ENCODE data around the gene CARM1. TPM values are rescaled to one million over a fixed set of nuclear protein-coding genes. Genes with fewer than 3 reads are reported as not detected.
"Not testable (repeated sequence)": the region's sequence is repeated elsewhere in the genome, so short reads cannot be mapped to it uniquely, and the experiment has no call there.

The CARM1 gene
- total RNA-seq, 1 donor from 2014 or later, result 89.3 TPM

DNA sequence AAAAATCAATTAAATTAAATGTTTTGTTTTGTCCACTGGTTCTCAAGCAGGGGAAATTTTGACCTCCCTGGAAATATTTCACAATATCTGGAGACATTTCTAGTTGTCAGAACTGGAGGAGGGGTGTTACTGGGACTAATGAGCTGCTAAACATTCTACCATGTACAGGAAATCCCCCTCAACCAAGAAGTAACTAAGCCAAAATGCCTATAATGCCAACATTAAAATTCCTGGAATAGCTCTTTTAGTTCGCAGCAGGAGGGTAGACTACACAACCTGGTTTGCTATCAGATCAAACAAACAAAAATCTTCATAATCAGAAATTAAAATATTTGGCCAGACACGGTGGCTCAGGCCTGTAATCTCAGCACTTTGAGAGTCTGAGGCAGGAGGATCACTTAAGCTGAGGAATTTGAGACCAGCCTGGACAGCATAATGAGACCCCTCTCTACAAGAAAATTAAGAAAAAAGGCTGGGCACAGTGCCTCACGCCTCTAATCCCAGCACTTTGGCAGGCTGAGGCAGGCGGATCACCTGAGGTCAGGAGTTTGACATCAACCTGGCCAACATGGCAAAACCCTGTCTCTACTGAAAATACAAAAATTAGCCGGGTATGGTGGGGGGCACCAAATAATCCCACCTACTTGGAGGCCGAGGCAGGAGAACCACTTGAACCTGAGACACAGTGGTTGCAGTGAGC lies 75.8 kb downstream of the CARM1 start:
- no peaks in the 10 kb centered on the region for H3K9me3 Mint-ChIP-seq
- intact Hi-C loops (cut with micrococcal nuclease), result no loop called here
- H3K4me1 Mint-ChIP-seq (ENCODE audit: low read depth), result peaks cover 4% of the 10 kb centered on the region
- no peak for DNase-seq (ENCODE audit: low spot score)
- no peak overlapping the region for H3K27ac Mint-ChIP-seq
- no peak overlapping the region for H3K4me3 Mint-ChIP-seq (ENCODE audit: low read depth)
- H3K36me3 Mint-ChIP-seq (ENCODE audit: low read depth), result no peaks in the 10 kb centered on the region
- H3K27me3 Mint-ChIP-seq (ENCODE audit: low read depth), result no peaks in the 10 kb centered on the region

DNA sequence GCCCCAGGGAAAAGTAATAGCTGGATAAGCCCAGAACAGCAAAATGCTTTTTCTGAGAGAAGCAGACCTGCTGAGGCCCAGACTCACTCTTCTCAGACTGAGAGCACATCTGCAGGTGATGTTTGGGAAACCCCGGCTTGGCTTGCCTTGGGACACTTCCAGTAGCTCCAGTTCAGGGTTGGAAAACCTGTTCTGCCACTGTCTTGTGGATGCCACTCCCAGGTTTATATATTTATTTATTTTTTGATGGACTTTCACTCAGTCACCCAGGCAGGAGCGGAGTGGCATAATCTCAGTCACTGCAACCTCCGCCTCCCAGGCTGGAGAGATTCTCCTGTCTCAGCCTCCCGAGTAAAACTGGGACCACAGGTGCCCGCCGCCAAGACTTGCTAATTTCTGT lies 81.5 kb downstream of the CARM1 start:
- DNase-seq (ENCODE audit: low spot score), result no peak
- Mint-ChIP-seq H3K4me3 (ENCODE audit: low read depth) (no peak overlapping the region), H3K9me3 (no peaks in the 10 kb centered on the region), H3K4me1 (ENCODE audit: low read depth) (peaks cover 4% of the 10 kb centered on the region), H3K27me3 (ENCODE audit: low read depth) (no peaks in the 10 kb centered on the region), H3K27ac (no peak overlapping the region), H3K36me3 (ENCODE audit: low read depth) (no peaks in the 10 kb centered on the region)
- intact Hi-C loops (cut with micrococcal nuclease), result no loop called here

DNA sequence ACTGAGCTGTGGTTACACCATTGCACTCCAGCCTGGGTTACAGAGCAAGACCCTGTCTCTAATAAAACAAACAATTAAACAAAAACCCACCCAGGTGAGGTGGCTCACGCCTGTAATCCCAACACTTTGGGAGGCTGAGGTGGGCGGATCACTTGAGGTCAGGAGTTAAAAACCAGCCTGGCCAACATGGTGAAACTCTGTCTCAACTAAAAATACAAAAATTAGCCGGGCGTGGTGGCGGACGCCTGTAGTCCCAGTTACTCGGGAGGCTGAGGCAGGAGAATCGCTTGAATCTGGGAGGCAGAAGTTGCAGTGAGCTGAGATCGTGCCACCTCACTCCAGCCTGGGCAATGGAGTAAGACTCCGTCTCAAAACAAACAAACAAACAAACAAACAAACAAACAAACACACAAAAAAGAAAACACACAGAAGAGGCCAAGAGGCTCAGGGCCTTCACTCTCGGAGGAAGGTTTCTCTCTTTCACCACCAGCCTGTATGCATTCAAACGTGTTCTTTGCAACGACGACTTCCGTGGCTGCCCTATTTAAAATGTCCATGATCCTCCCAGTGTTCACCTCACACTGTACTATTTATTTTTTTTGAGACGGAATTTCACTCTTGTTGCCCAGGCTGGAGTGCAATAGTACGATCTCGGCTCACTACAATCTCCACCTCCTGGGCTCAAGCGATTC lies 88.1 kb downstream of the CARM1 start:
- H3K36me3 Mint-ChIP-seq (ENCODE audit: low read depth); H3K27me3 Mint-ChIP-seq (ENCODE audit: low read depth); intact Hi-C loops (cut with micrococcal nuclease); DNase-seq (ENCODE audit: low spot score); H3K9me3 Mint-ChIP-seq: not testable (repeated sequence)
- peak overlapping the region; percentile 86 for H3K4me3 Mint-ChIP-seq (ENCODE audit: low read depth)
- H3K4me1 Mint-ChIP-seq (ENCODE audit: low read depth), result peaks cover 28% of the 10 kb centered on the region
- peak overlapping the region; percentile 55 for H3K27ac Mint-ChIP-seq

DNA sequence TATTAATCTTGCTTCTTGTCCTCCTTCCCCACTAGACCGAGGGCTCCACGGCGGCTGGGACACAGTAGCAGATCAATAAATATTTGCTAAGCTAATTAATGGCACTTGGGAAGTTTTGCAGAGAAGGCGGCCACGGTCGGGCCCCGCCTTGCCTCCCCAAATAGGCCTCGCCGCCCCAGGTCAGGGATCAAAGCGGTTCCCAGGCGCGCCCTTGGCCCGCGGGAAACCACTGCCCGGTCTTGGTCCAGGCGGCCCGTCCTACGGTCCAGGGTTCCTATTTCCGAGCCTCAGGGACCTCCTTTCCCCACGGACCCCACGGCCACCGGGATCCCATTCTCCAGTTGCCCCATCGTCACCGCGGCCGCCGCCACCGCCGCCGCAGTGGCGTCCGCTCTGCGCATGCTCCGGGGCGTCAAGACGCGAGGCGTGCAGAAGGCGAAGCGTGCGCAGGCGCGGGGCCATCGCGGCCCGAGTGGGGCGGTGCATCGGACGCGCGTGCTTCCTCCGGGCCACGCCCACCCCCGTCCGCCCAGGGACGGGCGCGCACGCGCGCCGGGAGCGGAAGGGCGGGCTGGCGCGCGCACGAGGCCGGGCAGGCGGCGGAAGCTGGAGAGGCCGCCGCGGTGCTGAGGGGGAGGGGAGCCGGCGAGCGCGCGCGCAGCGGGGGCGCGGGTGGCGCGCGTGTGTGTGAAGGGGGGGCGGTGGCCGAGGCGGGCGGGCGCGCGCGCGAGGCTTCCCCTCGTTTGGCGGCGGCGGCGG lies 89.1 kb downstream of the CARM1 start, which contains the start of gene SMARCA4:
TSS of gene SMARCA4 (plus strand) at position 717 of the 759 bp plus-strand sequence. CDS start 23,122 bp downstream, outside the sequence.
- H3K36me3 Mint-ChIP-seq (ENCODE audit: low read depth), result peaks cover 9% of the 10 kb centered on the region
- no peaks in the 10 kb centered on the region for H3K27me3 Mint-ChIP-seq (ENCODE audit: low read depth)
- peak within 1 kb of the TSS; percentile 86 for H3K27ac Mint-ChIP-seq
- H3K9me3 Mint-ChIP-seq, result no peaks in the 10 kb centered on the region
- intact Hi-C loops (cut with micrococcal nuclease), result loop anchor here (1.0 to 5.0 kb wide), 2 partner anchors 32 to 1143 kb away; partner anchors contain the start of genes FBXL12, TIMM29 and YIPF2
- peak within 1 kb of the TSS; percentile 91 for H3K4me3 Mint-ChIP-seq (ENCODE audit: low read depth)
- peak; percentile 97 for DNase-seq (ENCODE audit: low spot score)
- peaks cover 28% of the 10 kb centered on the region for H3K4me1 Mint-ChIP-seq (ENCODE audit: low read depth)

DNA sequence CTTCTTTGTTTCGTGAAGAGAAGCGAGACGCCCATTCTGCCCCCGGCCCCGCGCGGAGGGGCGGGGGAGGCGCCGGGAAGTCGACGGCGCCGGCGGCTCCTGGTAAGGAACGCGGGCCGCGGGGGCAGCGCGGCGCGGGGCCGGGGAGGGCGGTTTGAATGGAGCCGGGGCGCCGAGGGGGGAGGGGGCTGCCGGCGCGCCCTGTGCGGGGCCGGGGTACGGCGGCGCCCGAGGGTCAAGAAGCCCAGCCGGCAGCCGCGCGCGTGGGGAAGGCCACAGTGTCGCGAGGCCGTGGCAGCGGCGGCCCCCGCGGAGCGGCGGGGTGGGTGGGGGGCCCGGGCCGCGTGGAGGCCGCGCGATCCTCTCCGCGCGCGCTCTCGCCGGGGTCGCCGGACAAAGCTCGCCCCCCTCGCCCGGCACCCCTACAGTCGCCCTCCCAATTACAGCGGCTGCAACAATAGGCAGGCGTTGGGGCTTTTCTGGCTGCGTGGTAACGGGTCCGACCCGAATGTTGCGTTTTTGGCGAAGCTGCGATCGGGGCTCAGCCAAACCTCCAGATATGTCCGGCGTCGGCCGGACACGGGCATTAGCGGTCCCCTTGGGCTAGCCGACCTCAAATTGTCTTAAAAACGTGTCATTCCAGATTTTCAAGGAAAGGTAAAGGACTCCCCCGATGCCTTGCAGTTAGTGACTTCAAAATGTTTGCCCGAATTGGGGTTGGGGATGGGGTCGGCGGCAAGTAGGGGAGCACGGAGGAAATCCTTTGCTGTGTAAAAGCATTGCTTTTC lies 89.9 kb downstream of the CARM1 start:
- peak overlapping the region; percentile 85 for H3K27ac Mint-ChIP-seq
- H3K4me3 Mint-ChIP-seq (ENCODE audit: low read depth), result peak overlapping the region; percentile 91
- intact Hi-C loops (cut with micrococcal nuclease), result loop anchor here (1.0 to 5.0 kb wide), 2 partner anchors 33 to 1144 kb away; partner anchors contain the start of genes FBXL12, TIMM29 and YIPF2
- no peaks in the 10 kb centered on the region for H3K9me3 Mint-ChIP-seq
- peaks cover 12% of the 10 kb centered on the region for H3K36me3 Mint-ChIP-seq (ENCODE audit: low read depth)
- DNase-seq (ENCODE audit: low spot score), result peak; percentile 16
- H3K4me1 Mint-ChIP-seq (ENCODE audit: low read depth), result peaks cover 30% of the 10 kb centered on the region
- no peaks in the 10 kb centered on the region for H3K27me3 Mint-ChIP-seq (ENCODE audit: low read depth)

DNA sequence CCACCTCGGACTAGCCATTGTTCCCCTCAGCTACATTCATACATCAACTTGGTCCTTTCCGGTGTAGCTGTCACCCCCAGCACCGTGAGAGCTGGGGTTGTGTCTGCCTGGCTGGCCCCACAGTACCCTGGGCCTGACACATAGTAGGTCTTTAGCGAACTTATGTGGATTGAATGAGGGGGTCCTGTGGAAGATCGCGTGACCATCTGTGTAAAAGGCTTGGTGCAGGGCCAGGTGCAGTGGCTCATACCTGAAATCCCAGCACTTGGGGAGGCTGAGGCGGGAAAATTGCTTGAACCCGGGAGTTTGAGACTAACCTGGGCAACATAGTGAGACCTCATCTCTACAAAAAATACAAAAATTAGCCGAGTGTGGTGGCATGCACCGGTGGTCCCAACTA lies 91.5 kb downstream of the CARM1 start:
- H3K4me3 Mint-ChIP-seq (ENCODE audit: low read depth), result peak overlapping the region; percentile 91
- intact Hi-C loops (cut with micrococcal nuclease), result loop anchor here (1.0 to 5.0 kb wide), 3 partner anchors 21 to 1146 kb away; partner anchors contain the start of gene FBXL12
- peaks cover 30% of the 10 kb centered on the region for H3K4me1 Mint-ChIP-seq (ENCODE audit: low read depth)
- peak overlapping the region; percentile 59 for H3K27ac Mint-ChIP-seq
- H3K9me3 Mint-ChIP-seq, result no peaks in the 10 kb centered on the region
- DNase-seq (ENCODE audit: low spot score), result no peak
- H3K27me3 Mint-ChIP-seq (ENCODE audit: low read depth), result no peaks in the 10 kb centered on the region
- peaks cover 12% of the 10 kb centered on the region for H3K36me3 Mint-ChIP-seq (ENCODE audit: low read depth)

DNA sequence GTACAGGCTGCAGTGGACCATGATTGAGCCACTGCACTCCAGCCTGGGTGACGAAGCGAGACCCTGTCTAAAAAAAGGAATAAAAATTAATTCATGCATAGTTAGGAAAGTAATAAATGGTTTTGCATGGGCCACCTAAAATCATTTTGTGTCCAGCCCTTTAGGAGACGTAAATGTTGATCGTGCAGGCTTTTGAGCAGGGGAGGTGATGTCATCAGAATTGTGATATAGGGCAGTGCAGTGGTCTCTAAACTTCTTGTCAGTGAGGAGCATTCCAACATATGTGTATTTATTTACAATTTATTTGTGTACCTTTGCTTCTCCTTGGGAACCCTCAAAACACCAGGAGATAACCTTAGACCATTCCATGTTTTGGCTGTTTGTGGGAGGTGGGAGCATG lies 92.5 kb downstream of the CARM1 start:
- Mint-ChIP-seq H3K9me3 (no peaks in the 10 kb centered on the region), H3K27me3 (ENCODE audit: low read depth) (no peaks in the 10 kb centered on the region), H3K4me1 (ENCODE audit: low read depth) (peaks cover 34% of the 10 kb centered on the region), H3K27ac (peak overlapping the region; percentile 75), H3K4me3 (ENCODE audit: low read depth) (peak overlapping the region; percentile 44), H3K36me3 (ENCODE audit: low read depth) (peaks cover 12% of the 10 kb centered on the region)
- intact Hi-C loops (cut with micrococcal nuclease), result loop anchor here (1.0 to 5.0 kb wide), 3 partner anchors 22 to 1147 kb away; partner anchors contain the start of gene FBXL12
- DNase-seq (ENCODE audit: low spot score), result no peak

DNA sequence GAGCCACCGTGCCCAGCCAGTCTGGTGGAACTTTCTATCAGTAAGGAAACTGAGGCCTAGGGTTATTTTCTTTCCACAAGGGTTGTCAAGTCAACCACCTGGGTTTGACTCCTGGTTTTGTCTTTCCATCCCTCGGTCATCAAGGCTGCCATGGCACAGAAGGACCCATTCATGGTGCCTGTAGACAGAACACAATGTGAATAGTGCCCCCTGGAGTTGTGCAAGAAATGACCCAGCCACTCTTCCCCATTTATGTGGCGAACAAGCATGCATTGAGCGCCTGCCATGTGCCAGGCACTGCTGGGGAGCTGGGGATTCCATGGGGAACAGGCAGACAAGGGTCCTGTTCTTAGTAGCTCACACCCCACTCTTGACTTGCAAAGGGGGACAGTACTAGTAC lies 93.5 kb downstream of the CARM1 start:
- Mint-ChIP-seq H3K36me3 (ENCODE audit: low read depth) (peaks cover 12% of the 10 kb centered on the region), H3K27me3 (ENCODE audit: low read depth) (no peaks in the 10 kb centered on the region), H3K4me1 (ENCODE audit: low read depth) (peaks cover 35% of the 10 kb centered on the region), H3K9me3 (no peaks in the 10 kb centered on the region), H3K4me3 (ENCODE audit: low read depth) (no peak overlapping the region), H3K27ac (no peak overlapping the region)
- intact Hi-C loops (cut with micrococcal nuclease), result loop anchor here (5.0 kb wide), 1 partner anchor 1148 kb away; the partner anchor contains the start of gene FBXL12
- DNase-seq (ENCODE audit: low spot score), result no peak

DNA sequence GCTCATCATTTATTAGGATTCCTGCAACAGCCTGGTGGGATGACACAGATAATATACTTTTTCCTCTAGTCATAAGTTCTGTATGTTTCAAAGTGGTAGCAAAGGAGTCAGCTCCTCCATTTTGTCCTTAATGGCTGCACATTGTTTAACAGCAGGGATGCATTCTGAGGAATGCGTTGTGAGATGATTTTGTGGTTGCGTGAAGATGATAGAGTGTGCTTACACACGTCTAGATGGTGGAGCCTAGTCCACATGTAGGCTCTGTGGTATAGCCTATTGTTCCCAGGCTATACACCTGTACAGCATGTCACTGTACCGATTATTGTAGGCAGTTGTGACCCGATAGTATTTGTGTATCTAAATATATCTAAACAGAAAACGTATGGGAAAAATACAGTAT lies 94.0 kb downstream of the CARM1 start:
- peaks cover 35% of the 10 kb centered on the region for H3K4me1 Mint-ChIP-seq (ENCODE audit: low read depth)
- no peak for DNase-seq (ENCODE audit: low spot score)
- H3K9me3 Mint-ChIP-seq, result no peaks in the 10 kb centered on the region
- no peak overlapping the region for H3K27ac Mint-ChIP-seq
- intact Hi-C loops (cut with micrococcal nuclease), result no loop called here
- no peaks in the 10 kb centered on the region for H3K27me3 Mint-ChIP-seq (ENCODE audit: low read depth)
- H3K4me3 Mint-ChIP-seq (ENCODE audit: low read depth), result no peak overlapping the region
- H3K36me3 Mint-ChIP-seq (ENCODE audit: low read depth), result peaks cover 12% of the 10 kb centered on the region

DNA sequence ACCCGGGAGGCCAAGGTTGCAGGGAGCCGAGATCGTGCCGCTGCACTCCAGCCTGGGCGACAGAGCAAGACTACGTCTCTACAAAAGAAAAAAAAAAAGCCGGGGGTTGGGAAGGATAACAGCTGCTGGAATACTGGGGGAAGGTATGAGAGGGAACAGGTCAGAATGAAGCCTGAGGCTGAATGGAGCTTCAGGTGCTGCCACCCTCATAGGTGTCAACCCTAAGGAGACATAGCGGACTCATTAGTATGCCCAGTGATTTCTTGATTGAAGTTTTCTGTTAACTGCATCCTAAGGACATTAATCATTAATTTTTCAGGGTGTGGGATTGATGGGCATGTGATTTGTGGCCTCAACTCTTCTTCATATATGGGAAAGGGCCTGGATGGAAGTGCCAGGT lies 95.5 kb downstream of the CARM1 start:
- intact Hi-C loops (cut with micrococcal nuclease), result no loop called here
- peaks cover 12% of the 10 kb centered on the region for H3K36me3 Mint-ChIP-seq (ENCODE audit: low read depth)
- H3K4me3 Mint-ChIP-seq (ENCODE audit: low read depth), result no peak overlapping the region
- no peaks in the 10 kb centered on the region for H3K9me3 Mint-ChIP-seq
- H3K4me1 Mint-ChIP-seq (ENCODE audit: low read depth), result peaks cover 35% of the 10 kb centered on the region
- H3K27ac Mint-ChIP-seq, result no peak overlapping the region
- no peaks in the 10 kb centered on the region for H3K27me3 Mint-ChIP-seq (ENCODE audit: low read depth)
- DNase-seq (ENCODE audit: low spot score), result no peak

DNA sequence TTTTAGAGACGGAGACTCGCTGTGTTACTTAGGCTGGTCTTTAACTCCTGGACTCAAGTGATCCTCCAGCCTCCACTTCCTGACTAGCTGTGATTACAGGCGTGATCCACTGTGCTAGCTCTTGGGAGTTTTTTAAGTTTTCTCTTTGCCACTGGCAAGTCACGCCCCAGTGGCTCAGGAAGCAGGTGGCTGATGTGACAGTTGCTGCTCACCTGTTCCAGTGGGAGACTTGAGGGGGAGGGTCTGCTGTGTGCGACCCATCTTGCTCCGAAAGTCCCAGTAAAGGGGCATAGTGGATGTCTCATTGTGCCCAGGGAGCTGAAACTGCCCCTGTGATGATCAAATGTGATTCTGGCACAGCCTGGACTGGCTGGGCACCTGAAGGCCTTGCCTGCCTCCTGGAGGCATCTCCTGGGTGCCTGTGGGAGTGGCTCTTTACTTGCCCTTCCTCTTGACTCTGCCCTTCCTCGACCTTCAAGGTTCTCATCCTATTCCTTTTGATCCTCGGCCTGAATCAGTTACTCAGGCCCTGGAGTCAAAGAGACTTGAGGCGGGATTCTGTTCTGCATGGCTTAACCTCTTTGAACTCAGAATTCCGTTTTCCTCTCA lies 97.3 kb downstream of the CARM1 start:
- no peak overlapping the region for H3K27ac Mint-ChIP-seq
- H3K4me3 Mint-ChIP-seq (ENCODE audit: low read depth), result no peak overlapping the region
- intact Hi-C loops (cut with micrococcal nuclease), result no loop called here
- H3K9me3 Mint-ChIP-seq, result no peaks in the 10 kb centered on the region
- peaks cover 11% of the 10 kb centered on the region for H3K36me3 Mint-ChIP-seq (ENCODE audit: low read depth)
- DNase-seq (ENCODE audit: low spot score), result no peak
- no peaks in the 10 kb centered on the region for H3K27me3 Mint-ChIP-seq (ENCODE audit: low read depth)
- peaks cover 22% of the 10 kb centered on the region for H3K4me1 Mint-ChIP-seq (ENCODE audit: low read depth)
